Occipital lobe (tissue), 2 donors: ENCODE data around the gene WDR38. TPM values are rescaled to one million over a fixed set of nuclear protein-coding genes. Genes with fewer than 3 reads are reported as not detected.

ENCODE experiments used
- DNase-seq: peaks from one replicate; lab custom pipeline; 2025; lab: John Stamatoyannopoulos, UW
- total RNA-seq: library from RNA; depleted of rRNA; stranded (reverse); fragments of >200 nt; gene quantifications from one replicate; pipeline ENCODE4 v1.2.3, GENCODE V29; 2014

Gene WDR38
- total RNA-seq, 1 donor from 2014 or later = not detected

- DNase-seq = no peak
These were observed 4.4 kb downstream of the WDR38 start for GRCh38 chr9:124857533-124858162.

- DNase-seq = no peak
These were observed 5.2 kb downstream of the WDR38 start for GRCh38 chr9:124858330-124859046.

GRCh38 chr9:124859803-124860581 lies 6.7 kb downstream of the WDR38 start:
- no peak for DNase-seq

- no peak for DNase-seq
These were observed 7.5 kb downstream of the WDR38 start for GRCh38 chr9:124860582-124861341.

GRCh38 chr9:124861342-124862229 lies 8.3 kb downstream of the WDR38 start, which contains the start of the genes ARPC5L and RPL35:
ARPC5L (plus strand) TSS chr9:124862130; CDS start chr9:124869291, 7,161 bp downstream.
RPL35 (minus strand) TSS chr9:124861957; CDS start chr9:124861912, 45 bp downstream.
- DNase-seq = peak; percentile 93

- no peak for DNase-seq
These were observed 10.2 kb downstream of the WDR38 start for GRCh38 chr9:124863371-124863871.

GRCh38 chr9:124868511-124869465 lies 15.5 kb downstream of the WDR38 start:
- peak; percentile 83 for DNase-seq

- no peak for DNase-seq
These were observed 16.3 kb downstream of the WDR38 start for GRCh38 chr9:124869466-124869985.

- DNase-seq = no peak
These were observed 16.8 kb downstream of the WDR38 start for GRCh38 chr9:124869986-124870560.

GRCh38 chr9:124870723-124871122 lies 17.5 kb downstream of the WDR38 start:
- no peak for DNase-seq

- DNase-seq = no peak
These were observed 17.9 kb downstream of the WDR38 start for GRCh38 chr9:124871156-124871561.

- DNase-seq = peak; percentile 61
These were observed 20.4 kb downstream of the WDR38 start for GRCh38 chr9:124873664-124874063.

- DNase-seq = no peak
These were observed 22.2 kb downstream of the WDR38 start for GRCh38 chr9:124875501-124875900.

GRCh38 chr9:124877021-124877782 lies 23.9 kb downstream of the WDR38 start:
- DNase-seq = no peak

- no peak for DNase-seq
These were observed 24.8 kb downstream of the WDR38 start for GRCh38 chr9:124878021-124878420.

GRCh38 chr9:124878518-124878917 lies 25.3 kb downstream of the WDR38 start:
- no peak for DNase-seq

- DNase-seq = no peak
These were observed 26.0 kb downstream of the WDR38 start for GRCh38 chr9:124879226-124879625.

- no peak for DNase-seq
These were observed 27.2 kb downstream of the WDR38 start for GRCh38 chr9:124880501-124880900.
